Head of caudate nucleus (tissue), 42 donors: Measurements from ENCODE around the gene KBTBD13.
"Not testable (repeated sequence)": the region's sequence is repeated elsewhere in the genome, so short reads cannot be mapped to it uniquely, and the experiment has no call there.

ENCODE experiments used
- DNase-seq, 42 donors: peaks; one replicate each; pipeline versions ENCODE4 v3.0.0 to v3.0.0-alpha.2; 2020 to 2021; ENCODE audit warnings: mixed read lengths in 7 of 42
- intact Hi-C: fragments of 100-400 bp; cut with DNase I; formaldehyde crosslinking; loops from one replicate; pipeline ENCODE4 v1.15.0; 2022

The KBTBD13 gene

DNA sequence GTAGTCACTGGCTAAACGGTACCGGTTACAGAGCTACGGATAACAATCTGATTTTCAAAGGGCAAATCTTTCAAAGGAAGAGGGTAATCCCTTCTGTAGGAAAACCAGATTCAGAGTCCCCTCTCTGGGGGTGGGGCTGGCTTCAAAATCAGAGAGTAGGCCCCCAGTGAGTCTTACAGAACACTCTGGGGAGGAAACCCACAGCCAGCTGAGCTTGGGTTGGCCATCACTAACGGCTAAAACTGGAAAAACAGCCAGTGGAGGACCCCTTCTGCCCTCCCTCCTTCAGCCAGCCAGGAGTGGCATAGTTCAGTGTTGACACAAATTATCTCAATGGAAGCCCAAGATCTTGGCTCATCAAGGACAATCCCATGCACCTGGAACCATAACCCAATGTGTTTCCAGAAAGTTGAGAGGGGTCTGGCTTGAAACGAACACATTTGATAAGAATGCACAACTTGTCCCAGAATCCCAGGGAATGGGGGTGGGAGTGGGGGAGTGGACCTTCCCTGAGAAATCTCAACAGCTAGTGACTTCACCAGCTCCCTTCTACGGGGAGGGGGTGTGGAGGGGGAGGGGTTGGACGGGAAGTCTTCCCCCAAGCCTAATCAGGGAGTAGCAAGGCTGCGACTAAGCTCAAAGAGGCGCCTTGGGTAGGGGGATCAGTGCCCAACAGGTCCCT lies 9.8 kb upstream of the KBTBD13 start:
- peak in 2 of 42 donors; percentile 23 to 42 for DNase-seq
- intact Hi-C loops = no loop called here

GRCh38 chr15:65067317-65067644 lies 9.3 kb upstream of the KBTBD13 start:
- intact Hi-C loops = no loop called here
- DNase-seq = no peak

DNA sequence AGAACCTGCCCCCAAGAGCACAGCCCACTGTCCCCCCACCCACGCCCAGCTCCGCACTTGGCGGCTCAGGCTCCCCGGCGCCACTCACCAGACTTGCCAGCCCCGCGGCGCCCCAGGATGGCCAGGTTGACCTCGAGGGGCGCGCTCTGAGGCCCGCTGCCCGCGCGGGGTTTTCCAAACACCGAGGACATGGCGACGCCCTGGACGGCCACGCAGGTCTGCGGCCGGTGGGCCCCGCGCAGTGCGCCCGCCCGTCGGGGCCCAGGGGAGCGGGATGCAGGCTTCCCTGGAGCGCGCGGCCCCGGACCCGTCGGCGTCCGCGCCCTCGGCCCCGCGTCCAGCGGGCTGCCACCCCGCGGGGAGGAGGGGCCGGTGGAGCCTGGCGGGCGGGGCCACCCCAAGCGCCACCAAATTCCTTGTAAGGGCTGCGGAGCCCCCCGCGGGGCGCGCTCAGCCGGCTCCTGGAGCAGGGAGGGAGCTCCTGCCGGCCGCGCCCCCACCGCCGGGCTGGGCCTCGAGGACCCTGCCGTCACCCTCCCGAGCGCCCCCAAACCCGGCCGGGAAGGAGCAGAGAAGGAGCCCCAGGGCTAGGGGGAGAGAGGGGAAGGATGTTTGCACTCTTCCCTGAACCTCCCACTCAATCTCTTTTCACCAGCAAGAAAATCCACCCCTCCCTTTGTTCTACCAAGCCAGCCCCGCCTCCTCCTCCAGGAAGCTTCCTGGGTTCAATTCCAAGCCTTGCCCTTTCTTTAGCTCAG lies 8.7 kb upstream of the KBTBD13 start, which contains the start of gene RASL12:
Gene RASL12 (minus strand): TSS at position 347 of the 758 bp plus-strand sequence. CDS start 156 bp downstream, at position 191.
- intact Hi-C loops = no loop called here
- DNase-seq = peak in 1 of 42 donors; percentile 24

DNA sequence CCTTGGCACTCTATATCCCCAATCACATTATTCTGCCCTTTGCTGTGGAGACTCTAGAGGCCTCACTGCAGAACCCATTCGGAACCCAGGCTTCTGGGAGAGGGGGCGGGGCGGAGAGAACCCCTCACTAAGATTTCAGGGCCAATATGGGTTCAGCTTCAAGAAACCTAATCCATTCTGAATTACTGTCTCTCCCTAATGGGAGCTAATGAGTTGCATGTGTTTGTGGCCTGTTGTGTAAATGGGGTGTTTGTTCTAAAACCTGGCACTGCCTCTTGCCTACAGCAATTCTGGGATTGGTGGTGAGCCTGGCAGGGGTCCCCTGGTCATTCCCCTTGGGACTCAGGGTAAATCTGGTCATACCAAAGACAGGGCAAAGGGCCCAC lies 8.2 kb upstream of the KBTBD13 start:
- intact Hi-C loops = no loop called here
- no peak for DNase-seq

DNA sequence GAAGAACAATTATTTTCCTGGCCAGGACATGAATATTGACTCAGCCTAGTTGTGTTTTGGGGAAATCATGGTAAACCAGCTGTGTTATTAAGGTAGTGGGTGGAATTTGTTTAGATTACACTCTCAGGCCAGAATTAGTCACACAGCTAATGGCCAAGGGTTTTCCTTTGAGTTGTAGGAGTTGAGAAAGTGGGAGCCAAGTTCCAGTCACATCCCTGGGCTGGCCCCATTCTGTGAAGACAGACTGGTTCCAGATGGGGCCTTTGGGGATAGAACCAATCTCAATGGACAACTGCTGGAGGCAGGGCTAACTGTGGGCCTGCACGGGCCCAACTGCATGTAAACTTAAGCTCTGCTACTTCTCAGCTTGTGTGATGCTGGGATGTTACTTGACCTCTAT lies 7.4 kb upstream of the KBTBD13 start:
- intact Hi-C loops = no loop called here
- no peak for DNase-seq

DNA sequence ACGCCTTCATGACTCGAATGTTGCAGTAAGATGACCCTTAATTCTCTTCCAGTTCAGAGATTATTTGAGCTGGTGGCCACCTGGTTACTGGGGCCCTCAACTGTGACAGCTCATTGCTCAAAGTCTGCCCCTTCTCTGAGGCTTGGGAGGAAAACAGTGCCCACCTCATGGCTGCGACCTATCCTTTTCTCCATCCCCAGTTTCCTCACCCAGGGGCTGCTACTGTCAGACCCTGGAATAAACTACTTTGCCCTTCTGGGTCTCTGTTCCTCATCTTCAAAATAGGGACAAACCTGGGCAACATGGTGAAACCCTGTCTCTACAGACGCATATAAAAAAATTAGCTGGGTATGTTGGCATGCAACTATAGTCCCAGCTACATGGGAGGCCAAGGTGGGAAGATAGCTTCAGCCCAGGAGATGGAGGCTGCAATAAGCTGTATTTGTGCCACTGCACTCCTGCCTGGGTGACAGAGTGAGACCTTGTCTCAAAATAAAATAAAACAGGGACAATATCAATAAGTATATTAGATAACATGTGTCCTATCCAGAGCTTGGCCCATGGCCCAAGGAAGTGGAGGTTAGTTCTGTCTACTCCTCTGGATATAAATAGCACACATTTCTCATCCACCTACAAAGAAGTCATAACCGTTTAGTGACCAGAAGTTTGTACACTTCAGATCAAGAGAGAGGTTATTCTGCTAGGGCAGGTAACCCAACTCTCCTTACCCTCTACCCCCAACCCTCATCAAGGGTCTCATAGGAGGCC lies 6.6 kb upstream of the KBTBD13 start:
- no peak for DNase-seq
- intact Hi-C loops = no loop called here

- intact Hi-C loops = no loop called here
- peak in 4 of 42 donors; percentile 46 to 56 (median 52) for DNase-seq
Observed at GRCh38 chr15:65071381-65071811, 5.2 kb upstream of the KBTBD13 start.

GRCh38 chr15:65072027-65072426 lies 4.5 kb upstream of the KBTBD13 start:
- no peak for DNase-seq
- intact Hi-C loops = no loop called here

DNA sequence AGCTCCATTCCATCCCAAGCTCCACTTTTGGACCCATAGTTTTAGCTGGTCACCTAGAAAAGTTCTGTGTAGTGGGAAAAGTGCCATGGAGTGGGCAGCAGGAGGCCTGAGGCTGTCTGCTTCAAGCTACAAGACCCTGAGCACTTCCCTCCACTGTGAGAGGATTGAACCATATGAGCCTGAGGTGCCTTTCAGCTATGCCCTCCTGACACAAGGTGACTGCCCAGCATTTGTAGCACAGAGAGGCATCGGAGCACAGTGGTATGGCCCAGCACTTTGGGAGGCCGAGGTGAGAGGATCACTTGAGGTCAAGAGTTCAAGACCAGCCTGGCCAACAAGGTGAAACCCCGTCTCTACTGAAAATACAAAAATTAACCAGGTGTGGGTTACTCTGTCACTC lies 3.9 kb upstream of the KBTBD13 start:
- intact Hi-C loops = no loop called here
- no peak for DNase-seq

GRCh38 chr15:65074946-65075345 lies 1.6 kb upstream of the KBTBD13 start:
- intact Hi-C loops, DNase-seq: not testable (repeated sequence)

GRCh38 chr15:65075607-65076395 lies 745 bp upstream of the KBTBD13 start:
- intact Hi-C loops, DNase-seq: not testable (repeated sequence)

DNA sequence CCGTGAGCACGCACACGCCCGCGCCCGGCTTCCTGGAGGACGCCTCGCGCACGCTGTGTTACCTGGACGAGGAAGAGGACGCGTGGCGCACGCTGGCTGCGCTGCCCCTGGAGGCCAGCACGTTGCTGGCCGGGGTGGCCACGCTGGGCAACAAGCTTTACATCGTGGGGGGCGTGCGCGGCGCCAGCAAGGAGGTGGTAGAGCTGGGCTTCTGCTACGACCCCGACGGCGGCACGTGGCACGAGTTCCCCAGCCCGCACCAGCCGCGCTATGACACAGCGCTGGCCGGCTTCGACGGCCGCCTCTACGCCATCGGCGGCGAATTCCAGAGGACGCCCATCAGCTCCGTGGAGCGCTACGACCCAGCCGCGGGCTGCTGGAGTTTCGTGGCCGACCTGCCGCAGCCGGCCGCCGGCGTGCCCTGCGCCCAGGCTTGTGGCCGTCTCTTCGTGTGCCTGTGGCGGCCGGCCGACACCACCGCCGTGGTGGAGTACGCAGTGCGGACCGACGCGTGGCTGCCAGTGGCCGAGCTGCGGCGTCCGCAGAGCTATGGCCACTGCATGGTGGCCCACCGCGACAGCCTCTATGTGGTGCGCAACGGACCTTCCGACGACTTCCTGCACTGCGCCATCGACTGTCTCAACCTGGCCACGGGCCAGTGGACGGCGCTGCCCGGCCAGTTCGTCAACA lies 890 bp downstream of the KBTBD13 start:
- DNase-seq = no peak
- intact Hi-C loops = no loop called here

DNA sequence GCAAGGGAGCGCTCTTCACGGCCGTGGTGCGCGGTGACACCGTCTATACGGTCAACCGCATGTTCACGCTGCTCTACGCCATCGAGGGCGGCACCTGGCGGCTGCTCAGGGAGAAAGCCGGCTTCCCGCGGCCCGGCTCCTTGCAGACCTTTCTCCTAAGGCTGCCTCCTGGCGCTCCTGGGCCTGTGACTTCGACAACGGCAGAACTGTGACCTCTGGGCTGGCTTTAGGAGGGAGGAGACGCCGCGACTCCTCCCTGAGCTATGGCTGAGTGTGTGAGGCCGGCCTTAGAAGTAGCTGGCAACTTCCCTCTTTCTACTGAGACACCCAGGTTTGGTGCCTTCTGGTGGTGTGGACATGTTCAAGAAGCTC lies 1.4 kb downstream of the KBTBD13 start:
- intact Hi-C loops = no loop called here
- peak in 26 of 42 donors; percentile 32 to 77 (median 58) for DNase-seq

- intact Hi-C loops = no loop called here
- DNase-seq = no peak
Observed at GRCh38 chr15:65079580-65079979, 3.0 kb downstream of the KBTBD13 start.

- no peak for DNase-seq
- intact Hi-C loops = no loop called here
Observed at GRCh38 chr15:65081270-65081669, 4.7 kb downstream of the KBTBD13 start.

- no peak for DNase-seq
- intact Hi-C loops = no loop called here
Observed at GRCh38 chr15:65081758-65082157, 5.2 kb downstream of the KBTBD13 start.

DNA sequence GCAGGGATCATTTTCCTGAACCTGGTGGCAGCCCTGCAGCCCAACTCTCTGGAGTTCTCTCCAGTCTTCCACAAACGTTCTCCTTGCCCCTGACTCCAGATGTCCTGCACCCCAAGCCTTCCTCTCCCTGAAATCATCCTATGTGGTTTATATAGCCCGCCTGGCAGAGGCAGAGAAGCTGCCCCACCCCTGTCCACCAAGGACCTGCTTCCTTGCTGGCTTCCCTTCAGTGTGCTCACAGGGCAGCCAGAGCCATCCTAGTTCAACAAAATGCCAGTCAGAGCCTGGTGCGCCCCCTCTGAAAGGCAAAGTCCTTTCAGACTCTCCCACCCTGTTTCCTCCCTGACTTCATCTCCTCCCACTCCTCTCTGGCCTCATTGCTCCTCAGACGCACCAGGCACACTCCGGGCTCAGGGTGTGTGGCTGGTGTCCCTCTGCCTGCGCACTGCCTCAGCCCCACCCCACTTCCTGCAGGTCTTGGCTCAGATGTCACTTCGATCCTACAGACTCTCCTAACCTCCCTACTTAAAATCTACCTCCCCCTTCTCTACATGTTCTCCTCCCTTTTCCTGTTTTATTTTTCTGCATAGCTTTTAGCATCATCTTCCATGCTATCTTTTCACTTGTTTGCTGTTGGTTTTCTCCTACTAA lies 5.9 kb downstream of the KBTBD13 start:
- intact Hi-C loops = no loop called here

DNA sequence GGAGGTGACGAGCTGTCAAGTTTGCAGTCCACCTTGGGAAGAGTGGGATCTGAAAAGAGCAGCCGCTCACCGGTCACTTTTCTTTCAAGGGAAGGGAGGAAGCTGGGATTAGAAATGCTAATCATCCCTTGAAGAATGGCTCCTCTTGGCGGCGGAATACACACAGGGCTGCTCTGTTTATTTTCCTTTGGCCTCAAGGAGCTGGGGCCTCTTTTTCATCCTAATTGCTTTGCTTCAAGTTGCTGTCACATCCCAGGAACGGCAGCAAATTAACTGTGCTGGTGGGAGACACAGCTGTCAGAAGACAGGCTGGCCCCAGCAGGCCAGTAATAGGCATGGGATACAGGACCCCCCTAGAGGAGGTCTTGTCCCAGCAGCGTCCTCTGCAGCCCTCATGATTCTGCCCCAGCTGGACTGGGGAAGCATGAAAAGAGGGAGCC lies 6.7 kb downstream of the KBTBD13 start:
- DNase-seq = peak in 22 of 42 donors; percentile 26 to 71 (median 52)
- intact Hi-C loops = no loop called here

More for the DNA sequence above, 5.9 kb downstream of the KBTBD13 start:
- no peak for DNase-seq
